GM19438 (cell line): ENCODE data around the gene ITPR1.

Source experiments
- ATAC-seq: cut with Tn5 transposase; IDR thresholded peaks from one replicate; pipeline ENCODE4 v1.9.1; 2021; ENCODE audit warnings: low read depth; ENCODE audit not compliant: unreplicated experiment

ITPR1 gene

GRCh38 chr3:4564928-4565586 lies 71.9 kb downstream of the ITPR1 start:
- no peak for ATAC-seq

DNA sequence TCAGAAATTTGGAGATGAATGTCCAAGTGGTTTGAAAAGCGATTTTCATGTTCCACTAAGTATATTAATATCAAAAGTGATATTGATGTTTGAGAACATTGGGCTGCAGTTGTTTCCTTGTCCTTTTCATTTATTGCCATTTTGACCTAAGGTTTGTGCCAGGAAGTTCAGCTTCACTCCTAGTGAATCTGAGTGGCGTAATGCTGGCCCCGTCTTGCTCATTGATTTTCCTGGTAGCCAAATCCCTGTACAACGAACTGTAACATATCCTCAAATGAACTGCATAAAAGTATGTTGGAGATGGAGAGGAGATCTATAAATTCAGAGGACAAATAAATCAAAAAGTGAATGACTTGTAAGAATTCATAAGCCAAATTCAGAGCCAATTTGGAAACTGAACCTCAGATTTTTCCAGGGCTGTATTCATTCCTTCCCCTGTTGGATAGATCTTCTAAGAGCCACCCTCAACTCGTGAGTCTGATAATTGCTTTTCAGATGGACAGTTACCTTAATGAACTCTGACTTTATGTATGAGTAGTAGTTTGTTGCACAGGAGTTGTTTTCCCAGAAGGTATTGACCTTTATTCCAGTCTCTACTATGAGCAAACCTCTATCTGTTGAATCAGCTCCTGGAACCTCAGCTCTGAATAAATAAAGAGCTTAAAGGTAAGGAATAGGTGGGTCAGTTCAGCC lies 72.8 kb downstream of the ITPR1 start:
- no peak for ATAC-seq

GRCh38 chr3:4568841-4569240 lies 75.7 kb downstream of the ITPR1 start:
- no peak for ATAC-seq

DNA sequence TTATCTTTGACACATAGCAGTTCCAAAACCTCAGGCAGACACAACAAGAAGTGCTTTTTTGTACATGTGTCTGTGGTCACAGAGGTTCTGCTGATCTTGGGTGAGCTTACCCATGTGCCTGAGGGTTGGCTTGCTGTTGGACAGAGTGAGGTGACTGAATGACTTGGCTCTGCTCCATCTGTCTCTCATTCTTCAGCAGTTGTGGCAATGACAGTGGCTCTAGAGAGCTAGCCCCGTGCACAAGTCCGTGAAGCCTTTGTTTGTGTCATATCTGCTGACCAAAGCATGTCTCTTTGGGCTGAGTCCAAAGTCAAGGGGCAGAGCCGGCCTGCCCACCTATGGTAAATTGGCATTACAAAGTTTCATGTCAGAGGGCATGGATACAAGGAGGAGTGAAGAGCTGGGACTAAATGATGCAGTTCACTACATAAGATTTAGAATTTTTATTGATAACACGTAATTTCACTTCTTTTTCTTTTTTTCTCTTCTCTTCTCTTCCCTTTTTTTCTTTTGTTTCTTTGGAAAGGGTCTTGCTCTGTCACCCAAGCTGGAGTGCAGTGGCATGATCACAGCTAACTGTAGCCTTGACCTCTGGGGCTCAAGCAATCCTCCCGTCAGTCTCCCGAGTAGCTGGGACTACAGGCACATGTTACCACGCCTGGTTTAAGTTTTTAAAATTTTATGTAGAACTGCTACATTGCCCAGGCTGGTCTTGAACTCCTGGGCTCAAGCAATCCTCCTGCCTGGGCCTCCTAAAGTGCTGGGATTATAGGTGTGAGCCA lies 77.9 kb downstream of the ITPR1 start:
- no peak for ATAC-seq

- ATAC-seq, result no peak
Measured at GRCh38 chr3:4571690-4572334, 78.7 kb downstream of the ITPR1 start.

DNA sequence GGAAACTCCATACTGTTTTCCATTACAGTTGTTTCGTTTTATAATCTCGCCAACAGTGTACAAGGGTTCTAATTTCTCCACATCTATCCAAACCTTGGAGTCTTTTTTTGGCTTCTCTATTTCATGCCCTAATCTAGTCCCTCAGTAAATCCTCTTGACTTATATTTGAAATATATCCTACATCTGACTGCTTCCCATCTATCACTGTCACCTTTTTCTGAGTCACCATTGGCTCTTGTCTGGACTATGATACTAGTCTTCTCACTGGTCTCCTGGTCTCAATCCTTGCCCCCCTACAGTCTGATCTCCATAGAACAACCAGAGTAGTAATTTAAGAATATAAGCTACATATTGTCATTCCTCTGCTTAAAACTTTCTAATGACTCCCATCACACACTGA lies 80.0 kb downstream of the ITPR1 start:
- ATAC-seq, result no peak

GRCh38 chr3:4574426-4574965 lies 81.3 kb downstream of the ITPR1 start:
- ATAC-seq, result no peak

- no peak for ATAC-seq
Measured at GRCh38 chr3:4575381-4575780, 82.2 kb downstream of the ITPR1 start.

GRCh38 chr3:4577721-4578120 lies 84.6 kb downstream of the ITPR1 start:
- ATAC-seq, result no peak

DNA sequence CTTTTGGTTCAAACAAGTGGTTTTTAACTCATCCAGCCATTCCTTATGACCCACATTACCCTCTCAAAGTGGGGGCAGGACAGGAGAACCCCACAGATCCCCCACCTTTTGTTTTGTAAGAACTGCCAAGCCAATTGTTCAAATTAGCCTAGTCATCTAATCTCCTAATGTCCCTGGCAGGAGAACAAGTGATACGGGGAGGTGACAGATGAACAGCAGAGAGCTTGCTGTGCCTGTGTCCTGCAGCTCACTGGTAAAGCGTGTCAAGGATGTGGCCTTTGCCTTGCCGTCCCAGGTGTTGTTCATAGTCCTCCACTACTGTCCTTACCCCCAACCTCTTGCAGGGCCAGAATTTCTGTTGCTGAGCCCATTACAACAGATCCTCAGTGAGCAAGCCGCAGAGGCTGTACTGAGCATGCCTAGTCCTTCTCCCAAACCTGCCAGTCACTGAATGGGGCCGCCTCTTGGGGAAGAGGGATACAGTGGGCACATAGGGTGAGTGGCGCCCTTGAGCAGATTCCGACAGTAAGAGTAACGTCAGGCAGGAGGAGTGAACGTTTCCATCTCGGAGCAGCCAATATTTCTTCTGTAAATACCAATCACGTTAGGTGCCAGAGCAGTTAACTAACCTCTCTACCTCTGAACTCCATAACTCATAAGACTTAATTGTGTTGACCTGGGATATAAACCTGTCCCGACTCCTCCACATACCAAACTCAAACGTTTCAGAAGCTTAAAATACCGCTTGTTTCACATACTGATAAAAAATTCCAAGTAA lies 87.4 kb downstream of the ITPR1 start:
- no peak for ATAC-seq

- ATAC-seq, result no peak
Measured at GRCh38 chr3:4581124-4581424, 87.9 kb downstream of the ITPR1 start.

- no peak for ATAC-seq
Measured at GRCh38 chr3:4581498-4581897, 88.3 kb downstream of the ITPR1 start.

- no peak for ATAC-seq
Measured at GRCh38 chr3:4581920-4582611, 88.9 kb downstream of the ITPR1 start.

DNA sequence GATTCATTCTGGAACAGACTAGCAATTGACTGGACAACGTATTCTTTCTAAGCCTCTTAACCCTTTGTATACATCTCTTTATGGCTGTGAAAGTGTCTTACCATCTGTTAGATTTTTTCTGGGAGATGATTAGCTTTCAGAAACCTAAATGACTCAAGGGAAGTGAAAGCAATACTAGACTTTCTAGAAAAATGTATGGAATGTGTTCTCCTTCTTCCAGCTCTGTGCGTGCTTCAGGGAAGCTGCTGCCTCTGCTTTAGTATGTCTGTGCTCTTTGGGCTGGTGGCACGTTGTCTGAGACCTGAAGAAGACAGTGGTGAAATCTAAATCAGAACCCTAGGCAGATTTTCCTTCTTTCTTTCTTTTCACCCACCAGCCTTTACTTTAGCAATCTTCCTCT lies 89.5 kb downstream of the ITPR1 start:
- no peak for ATAC-seq

DNA sequence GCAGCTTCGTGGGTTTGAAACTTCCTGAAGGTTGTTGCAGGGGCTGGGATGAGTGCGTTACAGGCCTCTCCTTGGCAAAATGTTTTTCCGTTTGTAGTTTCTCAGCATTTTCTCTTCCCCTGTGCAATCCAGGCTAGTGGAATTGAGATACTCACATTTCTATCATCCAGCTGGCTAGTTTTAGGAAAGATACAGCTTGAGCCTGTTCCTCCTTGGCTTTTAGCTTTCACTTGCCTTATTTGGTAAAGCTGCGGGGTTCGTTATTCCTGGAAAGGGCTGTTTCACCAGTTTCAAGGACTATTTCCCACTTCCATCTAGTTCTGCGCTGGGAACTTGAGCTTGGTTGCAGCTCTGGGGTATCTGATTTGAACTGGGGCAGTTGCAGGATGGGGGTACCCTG lies 90.3 kb downstream of the ITPR1 start:
- no peak for ATAC-seq

GRCh38 chr3:4584456-4585249 lies 91.5 kb downstream of the ITPR1 start:
- ATAC-seq, result no peak

DNA sequence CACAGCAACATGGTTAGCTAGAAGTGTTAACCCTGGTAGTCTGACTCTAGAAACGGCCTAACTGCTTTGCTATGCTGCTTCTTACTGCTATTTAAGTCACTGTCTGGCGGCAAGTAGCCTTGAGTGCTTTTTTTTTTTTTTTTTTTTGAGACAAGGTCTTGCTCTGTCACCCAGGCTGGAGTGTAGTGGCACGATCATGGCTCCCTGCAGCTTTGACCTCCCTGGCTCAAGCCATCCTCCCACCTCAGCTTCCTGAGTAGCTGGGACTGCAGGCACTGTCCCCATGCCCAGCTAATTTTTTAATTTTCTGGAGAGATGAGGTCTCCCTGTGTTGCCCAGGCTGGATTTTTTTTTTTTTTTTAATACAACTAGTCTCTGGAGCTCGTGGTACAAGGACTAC lies 93.2 kb downstream of the ITPR1 start:
- no peak for ATAC-seq

DNA sequence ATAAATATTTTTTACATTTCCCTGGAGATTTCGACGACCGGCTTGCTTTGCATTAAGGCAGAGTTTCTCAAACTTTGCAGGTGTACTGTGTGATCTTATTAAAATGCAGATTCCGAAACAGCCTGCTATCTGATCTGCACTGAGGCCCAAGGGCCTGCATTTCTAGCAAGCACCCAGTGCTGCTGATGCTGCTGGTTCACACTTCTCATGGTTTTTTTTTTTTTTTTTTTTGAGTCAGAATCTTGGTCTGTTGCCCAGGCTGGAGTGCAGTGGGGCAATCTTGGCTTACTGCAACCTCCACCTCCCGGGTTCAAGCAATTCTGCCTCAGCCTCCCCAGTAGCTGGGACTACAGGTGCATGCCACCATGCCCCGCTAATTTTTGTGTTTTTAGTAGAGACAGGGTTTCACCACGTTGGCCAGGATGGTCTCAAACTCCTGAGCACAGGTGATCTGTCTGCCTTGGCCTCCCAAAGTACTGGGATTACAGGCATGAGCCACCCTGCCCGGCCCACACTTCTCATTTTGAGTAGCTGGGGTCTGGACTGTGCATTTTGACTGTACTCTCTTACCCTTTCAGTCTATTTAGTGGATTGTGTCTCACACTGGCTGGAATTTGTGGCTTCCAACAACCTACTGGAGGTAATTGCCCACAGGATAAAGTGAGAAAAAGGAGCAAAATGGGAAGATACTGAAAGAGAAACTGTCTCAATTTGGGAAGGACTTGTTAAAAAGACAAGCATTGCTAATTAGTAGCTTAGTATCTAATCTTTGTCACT lies 94.1 kb downstream of the ITPR1 start:
- no peak for ATAC-seq

DNA sequence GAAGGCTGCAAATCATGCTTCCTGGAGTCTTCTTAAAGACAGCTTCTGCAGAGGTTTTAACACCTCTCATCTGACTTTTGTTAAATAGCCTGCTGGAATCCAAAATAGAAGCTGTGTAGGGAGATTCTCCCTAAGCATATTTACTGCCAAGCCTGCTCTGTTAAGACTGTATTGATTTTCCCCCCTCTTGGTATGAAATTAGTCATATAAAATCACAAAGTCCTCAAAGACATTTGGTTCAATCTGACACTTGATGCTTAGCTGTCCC lies 94.6 kb downstream of the ITPR1 start:
- ATAC-seq, result no peak
